Spleen (tissue), 11 donors: ENCODE data around the gene LINC01488. TPM values are rescaled to one million over a fixed set of nuclear protein-coding genes. Genes with fewer than 3 reads are reported as not detected.

ENCODE experiments used
- DNase-seq: peaks from one replicate; pipeline ENCODE4 v3.0.0-alpha.2; 2020
- H3K27ac ChIP-seq, 8 donors: fragments of 200-600 bp; sonication (generic) in 7 of 8; 1 replicate in 4 of 8; 2 replicates in 4 of 8; pipeline versions ENCODE4 v1.5.0 to v1.8.0; 2016 to 2021; ENCODE audit warnings: inconsistent platforms in 4 of 8, mild to moderate bottlenecking in 4 of 8, moderate library complexity in 1 of 8
- H3K27me3 ChIP-seq, 7 donors: fragments of 200-600 bp; sonication (generic) in 6 of 7; replicated peaks in 1 of 7; 1 replicate in 4 of 7; 2 replicates in 3 of 7; pipeline versions ENCODE4 v1.5.0 to v1.8.0; 2016 to 2021; ENCODE audit warnings: inconsistent platforms in 3 of 7, mild to moderate bottlenecking in 1 of 7
- H3K36me3 ChIP-seq, 6 donors: fragments of 200-600 bp; sonication (generic) in 5 of 6; 1 replicate in 4 of 6; 2 replicates in 2 of 6; pipeline versions ENCODE4 v1.5.0 to v1.8.0; 2016 to 2021; ENCODE audit warnings: inconsistent platforms in 2 of 6
- H3K4me1 ChIP-seq, 6 donors: fragments of 200-600 bp; sonication (generic) in 5 of 6; 1 replicate in 3 of 6; 2 replicates in 3 of 6; pipeline versions ENCODE4 v1.5.0 to v1.8.0; 2016 to 2021; ENCODE audit warnings: inconsistent platforms in 3 of 6
- H3K4me3 ChIP-seq, 8 donors: fragments of 200-600 bp; sonication (generic) in 7 of 8; 1 replicate in 4 of 8; 2 replicates in 4 of 8; pipeline versions ENCODE4 v1.5.0 to v1.8.0; 2016 to 2021; ENCODE audit warnings: inconsistent platforms in 4 of 8, mild to moderate bottlenecking in 4 of 8, moderate library complexity in 2 of 8
- H3K9me3 ChIP-seq, 8 donors: fragments of 200-600 bp; sonication (generic) in 7 of 8; 1 replicate in 4 of 8; 2 replicates in 4 of 8; pipeline versions ENCODE4 v1.5.0 to v1.8.0; 2016 to 2021; ENCODE audit warnings: inconsistent platforms in 4 of 8
- POLR2A ChIP-seq, 3 donors: fragments of 450-650 bp; IDR thresholded peaks; one replicate each; pipeline ENCODE4 v1.5.1; 2017; ENCODE audit warnings: antibody characterized with exemption in 3 of 3, mild to moderate bottlenecking in 1 of 3
- POLR2AphosphoS5 ChIP-seq, 3 donors: sonication (generic); formaldehyde crosslinking; IDR thresholded peaks; one replicate each; pipeline ENCODE4 v1.5.1; 2017; ENCODE audit warnings: antibody characterized with exemption in 3 of 3
- WGBS, 5 donors: extraction: QIAGEN DNeasy Blood & Tissue Kit in 3 of 5; methylation state at CpG; one replicate each; pipeline versions ENCODE4 v1.1.5 to v1.1.7; 2013 to 2018; 5-methylcytosine and 5-hydroxymethylcytosine counted together
- intact Hi-C: fragments of 100-400 bp; cut with DNase I; formaldehyde crosslinking; loops from one replicate; pipeline ENCODE4 v1.15.0; 2023; ENCODE audit warnings: low total_unique reads
- polyA plus RNA-seq, 3 donors: library from polyadenylated mRNA; stranded (reverse); fragments of 200-250 nt; gene quantifications; one replicate each; pipeline ENCODE4 v1.2.1, GENCODE V29; 2013
- total RNA-seq, 7 donors: library from RNA; depleted of rRNA in 3 of 7; stranded (reverse); fragments of >200 nt in 3 of 7; fragmentation: NEBNext Ultra II Directional in 4 of 7; extraction: Animal tissue kit (Norgen Biotek cat#: 25700) in 4 of 7; gene quantifications; one replicate each; pipeline versions ENCODE4 v1.1.0 to v1.2.1, GENCODE V29; 2016 to 2021
- TF ChIP-seq, protein P1 (sequence below), 11 experiments: fragments of 200-600 bp in 7 of 11; fragments of 450-650 bp in 4 of 11; sonication (generic) in 4 of 11; IDR thresholded peaks in 8 of 11; conservative IDR thresholded peaks in 3 of 11; 1 replicate in 7 of 11; 2 replicates in 4 of 11; pipeline versions ENCODE4 v1.4.0 to v1.8.0; 2016 to 2021; ENCODE audit warnings: antibody characterized with exemption in 11 of 11, inconsistent platforms in 4 of 11, mild to moderate bottlenecking in 1 of 11
- donor health status: healthy with polysubstance abuse.
- donor health status: DM: no; HTN: no; CAD: no; lungs with moderate emphysema.
- donor health status: DM: no; HTN: no; CAD: no.
- donor health status: Bipolar disorder and iron deficiency.
- donor health status: healthy.
- donor health status: DM: no; HTN: no; CAD: no.
- donor health status: DM: yes; HTN: yes; CAD: no.

LINC01488 gene
- total and polyA plus RNA-seq, 10 donors = not detected

DNA sequence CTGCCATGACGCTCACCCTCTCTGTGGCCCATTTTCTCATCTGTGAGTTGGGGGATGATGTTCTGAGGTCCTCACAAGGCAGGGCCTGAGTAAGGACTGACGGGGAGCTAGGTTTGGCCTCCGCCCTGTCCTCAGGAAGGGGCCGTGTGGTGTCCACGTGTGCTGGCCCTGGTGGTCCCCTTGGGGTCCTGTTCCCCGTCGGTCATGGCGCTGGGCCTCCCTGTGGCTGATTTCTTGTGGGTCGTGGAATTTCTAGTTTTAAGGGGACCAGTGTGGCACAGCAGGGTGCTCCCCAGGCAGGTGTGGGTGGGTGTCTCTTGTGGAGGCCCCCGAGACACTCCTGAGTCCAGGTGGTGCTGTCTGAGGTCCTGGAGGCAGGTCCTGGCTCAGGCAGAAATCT lies 5.9 kb downstream of the LINC01488 start:
- intact Hi-C loops = no loop called here

DNA sequence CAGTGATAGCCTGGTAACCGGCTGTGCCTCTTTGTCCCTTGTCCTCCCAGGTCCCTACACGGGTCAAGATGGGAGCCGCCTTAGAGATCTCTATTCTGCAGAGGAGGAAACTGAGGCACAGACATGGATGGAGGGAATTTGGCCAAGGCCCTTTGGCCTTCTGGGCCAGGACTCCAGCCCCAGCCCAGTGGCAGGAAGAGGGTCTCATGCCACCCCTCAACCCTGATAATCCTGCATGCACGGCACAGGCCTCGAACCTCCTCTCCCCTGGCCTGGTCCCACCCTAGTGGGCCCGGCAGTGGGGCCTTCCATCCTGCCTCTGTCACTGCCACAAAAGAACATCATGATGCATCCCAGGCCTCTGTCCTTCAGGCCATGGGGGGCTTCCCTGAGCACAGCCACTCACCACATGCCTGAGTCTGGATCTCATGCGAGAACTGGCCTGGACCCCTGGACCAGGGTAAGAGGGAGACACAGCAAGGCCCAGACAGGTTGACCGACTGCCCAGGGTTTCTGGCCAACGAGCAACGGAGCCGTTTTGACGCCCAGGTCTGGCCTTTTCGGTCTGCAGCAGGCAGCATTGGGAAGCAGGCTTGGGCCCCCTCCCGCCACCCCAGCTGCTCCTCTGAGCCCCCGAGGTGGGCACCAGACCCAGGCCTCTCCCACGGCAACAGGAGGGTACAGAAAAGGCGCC lies 6.5 kb downstream of the LINC01488 start:
- Histone ChIP-seq H3K36me3 (no peaks in the 10 kb centered on the region), H3K4me1 (no peaks in the 10 kb centered on the region), H3K27ac (no peak overlapping the region), H3K27me3 (no peaks in the 10 kb centered on the region), H3K9me3 (no peaks in the 10 kb centered on the region), H3K4me3 (no peak overlapping the region)
- intact Hi-C loops = no loop called here
- TF ChIP-seq POLR2A (IDR thresholded peaks at IDR 0.05) (no peak), POLR2AphosphoS5 (IDR thresholded peaks at IDR 0.05) (no peak)
- TF ChIP-seq, protein P1, sequence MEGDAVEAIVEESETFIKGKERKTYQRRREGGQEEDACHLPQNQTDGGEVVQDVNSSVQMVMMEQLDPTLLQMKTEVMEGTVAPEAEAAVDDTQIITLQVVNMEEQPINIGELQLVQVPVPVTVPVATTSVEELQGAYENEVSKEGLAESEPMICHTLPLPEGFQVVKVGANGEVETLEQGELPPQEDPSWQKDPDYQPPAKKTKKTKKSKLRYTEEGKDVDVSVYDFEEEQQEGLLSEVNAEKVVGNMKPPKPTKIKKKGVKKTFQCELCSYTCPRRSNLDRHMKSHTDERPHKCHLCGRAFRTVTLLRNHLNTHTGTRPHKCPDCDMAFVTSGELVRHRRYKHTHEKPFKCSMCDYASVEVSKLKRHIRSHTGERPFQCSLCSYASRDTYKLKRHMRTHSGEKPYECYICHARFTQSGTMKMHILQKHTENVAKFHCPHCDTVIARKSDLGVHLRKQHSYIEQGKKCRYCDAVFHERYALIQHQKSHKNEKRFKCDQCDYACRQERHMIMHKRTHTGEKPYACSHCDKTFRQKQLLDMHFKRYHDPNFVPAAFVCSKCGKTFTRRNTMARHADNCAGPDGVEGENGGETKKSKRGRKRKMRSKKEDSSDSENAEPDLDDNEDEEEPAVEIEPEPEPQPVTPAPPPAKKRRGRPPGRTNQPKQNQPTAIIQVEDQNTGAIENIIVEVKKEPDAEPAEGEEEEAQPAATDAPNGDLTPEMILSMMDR (IDR thresholded peaks at IDR 0.05 in 8 of 11, conservative IDR thresholded peaks at IDR 0.05 in 3 of 11) = no peak
- DNase-seq = peak; percentile 48
- 92 to 95% (median 92%) methylated on average over 13 to 17 of the region's 17 CpGs for WGBS, 5 donors

More for the DNA sequence above, 5.9 kb downstream of the LINC01488 start:
- 86 to 95% (median 90%) methylated on average over 6 to 10 of the region's 10 CpGs for WGBS, 5 donors
- Histone ChIP-seq H3K4me1 (no peaks in the 10 kb centered on the region), H3K27ac (no peak overlapping the region), H3K36me3 (no peaks in the 10 kb centered on the region), H3K4me3 (no peak overlapping the region), H3K27me3 (no peaks in the 10 kb centered on the region), H3K9me3 (peaks cover 0 to under 1% (median 0%) of the 10 kb centered on the region in 8 donors)
- TF ChIP-seq, protein P1 (IDR thresholded peaks at IDR 0.05 in 8 of 11, conservative IDR thresholded peaks at IDR 0.05 in 3 of 11) = no peak
- TF ChIP-seq POLR2A (IDR thresholded peaks at IDR 0.05) (no peak), POLR2AphosphoS5 (IDR thresholded peaks at IDR 0.05) (no peak)
- DNase-seq = peak; percentile 51

DNA sequence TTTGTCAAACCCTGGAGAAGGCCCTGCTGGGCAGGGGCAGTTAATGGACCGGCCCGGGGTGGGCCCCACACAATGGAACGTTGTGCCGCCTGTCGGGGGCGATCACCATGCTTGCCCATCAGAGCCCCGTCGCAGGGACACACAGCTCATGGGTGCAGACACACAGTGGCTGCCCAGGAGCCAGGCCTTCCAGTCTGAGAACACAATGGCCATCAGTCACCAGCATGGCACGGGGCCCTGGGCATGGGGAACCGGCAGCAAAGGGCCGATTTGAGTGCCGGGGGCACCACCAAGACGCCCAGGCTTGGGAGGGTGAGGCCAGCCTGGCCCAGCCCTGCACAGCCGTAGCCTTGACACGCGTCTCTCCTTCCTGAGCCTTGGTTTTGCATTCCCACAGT lies 7.1 kb downstream of the LINC01488 start:
- no peaks in the 10 kb centered on the region for H3K9me3 ChIP-seq
- peak; percentile 64 for DNase-seq
- H3K36me3 ChIP-seq = no peaks in the 10 kb centered on the region
- TF ChIP-seq, protein P1 (IDR thresholded peaks at IDR 0.05 in 8 of 11, conservative IDR thresholded peaks at IDR 0.05 in 3 of 11) = no peak
- no peak for TF ChIP-seq POLR2A (IDR thresholded peaks at IDR 0.05)
- no peak for TF ChIP-seq POLR2AphosphoS5 (IDR thresholded peaks at IDR 0.05)
- H3K4me1 ChIP-seq = peaks cover 0 to 1% (median 0%) of the 10 kb centered on the region in 6 donors
- H3K4me3 ChIP-seq = no peak overlapping the region
- intact Hi-C loops = no loop called here
- WGBS, 5 donors = 86 to 95% (median 91%) methylated on average over 15 to 16 of the region's 16 CpGs
- H3K27me3 ChIP-seq = no peaks in the 10 kb centered on the region
- no peak overlapping the region for H3K27ac ChIP-seq

DNA sequence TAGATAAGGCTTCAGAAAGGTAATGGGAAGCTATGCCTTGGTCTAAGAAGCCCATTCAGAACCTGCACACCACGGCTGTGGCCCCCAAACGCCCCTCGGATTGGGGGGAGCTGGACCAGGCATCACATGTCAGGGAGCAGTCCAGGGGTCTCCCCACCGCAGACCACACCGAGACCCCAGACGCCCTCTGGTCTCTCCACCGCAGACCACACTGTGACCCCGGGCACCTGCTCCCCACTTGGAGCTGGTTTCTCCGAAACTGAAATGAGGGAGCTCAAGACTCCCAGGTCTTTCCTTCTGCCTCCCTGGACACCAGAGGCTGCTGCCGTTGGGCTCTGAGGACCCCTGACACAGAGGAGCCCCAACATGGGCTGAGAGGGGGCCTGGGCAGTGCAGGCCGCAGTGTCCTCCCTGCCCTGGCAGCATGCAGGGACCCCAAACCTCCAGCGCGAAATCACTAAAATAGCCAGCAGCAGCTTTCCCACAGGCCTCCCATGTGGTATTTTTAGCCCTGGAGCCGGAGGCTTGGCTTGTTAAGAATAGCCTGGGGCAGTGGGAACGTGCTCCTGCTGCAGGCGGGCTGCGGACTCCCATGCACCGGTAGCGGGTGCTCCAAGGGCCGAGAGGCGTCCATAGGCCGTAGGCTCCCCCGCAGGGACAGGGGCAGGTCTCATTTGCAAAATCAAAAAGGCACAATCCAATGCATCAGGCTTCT lies 7.7 kb downstream of the LINC01488 start:
- H3K4me3 ChIP-seq = no peak overlapping the region
- H3K27me3 ChIP-seq = no peaks in the 10 kb centered on the region
- H3K4me1 ChIP-seq = peaks cover 0 to 7% (median under 1%) of the 10 kb centered on the region in 6 donors
- no peaks in the 10 kb centered on the region for H3K36me3 ChIP-seq
- no peak for TF ChIP-seq POLR2A (IDR thresholded peaks at IDR 0.05)
- TF ChIP-seq, protein P1 (IDR thresholded peaks at IDR 0.05 in 8 of 11, conservative IDR thresholded peaks at IDR 0.05 in 3 of 11) = no peak
- no peak for TF ChIP-seq POLR2AphosphoS5 (IDR thresholded peaks at IDR 0.05)
- no peaks in the 10 kb centered on the region for H3K9me3 ChIP-seq
- 83 to 90% (median 88%) methylated on average over 23 of the region's 23 CpGs for WGBS, 5 donors
- DNase-seq = peak; percentile 56
- intact Hi-C loops = no loop called here
- H3K27ac ChIP-seq = no peak overlapping the region
